B cell (primary cell): ENCODE data around the gene HOXA11. TPM values are rescaled to one million over a fixed set of nuclear protein-coding genes. Genes with fewer than 3 reads are reported as not detected.

Source experiments
- ATAC-seq: fragments of 200-7000 bp; cut with Tn5 transposase; one replicate; pipeline ENCODE4 v1.10.0; 2021; ENCODE audit warnings: low read depth, mild to moderate bottlenecking, moderate number of reproducible peaks, moderate library complexity
- CTCF ChIA-PET: fragments of 350-600 bp; sonication (Branson Sonifier 250); formaldehyde crosslinking; loops from one replicate; lab custom pipeline; 2021; ENCODE audit warnings: antibody characterized with exemption, inconsistent platforms; lab: Charles Lee
- POLR2A ChIA-PET: fragments of 350-600 bp; sonication (Branson Sonifier 250); formaldehyde crosslinking; loops from one replicate; lab custom pipeline; 2021; ENCODE audit warnings: antibody characterized with exemption; lab: Charles Lee
- DNase-seq: peaks from one replicate; pipeline ENCODE4 v3.0.0; 2013
- H2AFZ ChIP-seq: 2 replicates; pipeline ENCODE4 v1.6.1; 2012; ENCODE audit warnings: mild to moderate bottlenecking, low read depth, low read length; ENCODE audit not compliant: insufficient read depth, poor library complexity, severe bottlenecking
- H3K27ac ChIP-seq, 2 donors: 1 replicate in 1 of 2; 2 replicates in 1 of 2; pipeline ENCODE4 v1.5.1; 2012 to 2013; ENCODE audit warnings: low read length in 2 of 2, mild to moderate bottlenecking in 2 of 2, moderate library complexity in 1 of 2
- H3K27me3 ChIP-seq, 4 experiments: fragments of 200-600 bp in 1 of 4; sonication (generic) in 1 of 4; replicated peaks in 1 of 4; 1 replicate in 2 of 4; 2 replicates in 2 of 4; pipeline versions ENCODE4 v1.6.1 to v1.7.0; 2013 to 2016; ENCODE audit warnings: low read length in 3 of 4, mild to moderate bottlenecking in 2 of 4, mixed read lengths in 1 of 4, moderate library complexity in 1 of 4; ENCODE audit not compliant: insufficient read depth in 4 of 4, control insufficient read depth in 3 of 4; ENCODE audit errors: control extremely low read depth in 1 of 4
- H3K36me3 ChIP-seq, 2 experiments: replicated peaks in 1 of 2; 1 replicate in 1 of 2; 2 replicates in 1 of 2; pipeline versions ENCODE4 v1.6.1 to v1.7.1; 2013; ENCODE audit warnings: low read length in 1 of 2; ENCODE audit not compliant: insufficient read depth in 2 of 2, control insufficient read depth in 1 of 2; ENCODE audit errors: control extremely low read depth in 1 of 2, extremely low read depth in 1 of 2
- H3K4me1 ChIP-seq, 2 donors: fragments of 200-600 bp in 1 of 2; sonication (generic) in 1 of 2; 1 replicate in 1 of 2; 2 replicates in 1 of 2; pipeline versions ENCODE4 v1.5.1 to v1.6.1; 2013 to 2017; ENCODE audit warnings: low read length in 2 of 2; ENCODE audit not compliant: control insufficient read depth in 2 of 2, insufficient read depth in 2 of 2
- H3K4me2 ChIP-seq: replicated peaks from 2 replicates; pipeline ENCODE3; 2012; ENCODE audit warnings: mild to moderate bottlenecking, low read depth, low read length; ENCODE audit not compliant: poor library complexity, severe bottlenecking
- H3K4me3 ChIP-seq, 5 experiments: fragments of 200-600 bp in 1 of 5; sonication (generic) in 1 of 5; 1 replicate in 3 of 5; 2 replicates in 2 of 5; pipeline versions ENCODE4 v1.5.1 to v1.7.0; 2011 to 2016; ENCODE audit warnings: low read length in 4 of 5, mild to moderate bottlenecking in 4 of 5, low read depth in 2 of 5, control low read depth in 1 of 5, moderate library complexity in 1 of 5; ENCODE audit not compliant: insufficient read depth in 1 of 5; ENCODE audit errors: control extremely low read depth in 1 of 5, extremely low read depth in 1 of 5
- H3K79me2 ChIP-seq: fragments of 200-600 bp; sonication (generic); one replicate; pipeline ENCODE4 v1.6.0; 2016; ENCODE audit warnings: low read length; ENCODE audit not compliant: control insufficient read depth, insufficient read depth
- H3K9ac ChIP-seq: fragments of 200-600 bp; sonication (generic); 2 replicates; pipeline ENCODE4 v1.6.1; 2017; ENCODE audit warnings: mild to moderate bottlenecking, low read length, moderate library complexity
- H3K9me3 ChIP-seq, 3 donors: one replicate each; pipeline versions ENCODE4 v1.6.1 to v1.7.1; 2013; ENCODE audit warnings: low read length in 2 of 3; ENCODE audit not compliant: control insufficient read depth in 2 of 3, insufficient read depth in 1 of 3; ENCODE audit errors: control extremely low read depth in 1 of 3
- H4K20me1 ChIP-seq: 2 replicates; pipeline ENCODE4 v1.6.0; 2012; ENCODE audit warnings: mild to moderate bottlenecking, low read length; ENCODE audit not compliant: insufficient read depth, control insufficient read depth, poor library complexity, severe bottlenecking
- H3K27ac Mint-ChIP-seq: one replicate; pipeline ENCODE4 v1.8.0; 2021; ENCODE audit warnings: mixed read lengths
- H3K27me3 Mint-ChIP-seq: one replicate; pipeline ENCODE4 v1.8.0; 2021; ENCODE audit warnings: mixed read lengths
- H3K4me1 Mint-ChIP-seq: one replicate; pipeline ENCODE4 v1.8.0; 2021; ENCODE audit warnings: mixed read lengths
- H3K4me3 Mint-ChIP-seq: one replicate; pipeline ENCODE4 v1.8.0; 2021; ENCODE audit warnings: mixed read lengths
- H3K9me3 Mint-ChIP-seq: one replicate; pipeline ENCODE4 v1.8.0; 2022; ENCODE audit warnings: mixed read lengths; ENCODE audit not compliant: insufficient read depth
- CTCF ChIP-seq: fragments of 200-600 bp; IDR thresholded peaks from one replicate; pipeline ENCODE4 v1.8.0; 2022; ENCODE audit warnings: antibody characterized with exemption, mild to moderate bottlenecking
- EZH2 ChIP-seq: IDR thresholded peaks from 2 replicates; pipeline ENCODE4 v1.6.1; 2012; ENCODE audit warnings: borderline replicate concordance, low read depth, mild to moderate bottlenecking, moderate library complexity, low read length; ENCODE audit not compliant: insufficient read depth, poor library complexity, severe bottlenecking
- WGBS: methylation state at CpG from one replicate; pipeline ENCODE4 v1.1.5; 2013; ENCODE audit warnings: missing lambda C conversion rate; ENCODE audit not compliant: insufficient coverage; 5-methylcytosine and 5-hydroxymethylcytosine counted together
- intact Hi-C: fragments of 100-400 bp; cut with micrococcal nuclease; formaldehyde crosslinking; loops from one replicate; pipeline ENCODE4 v1.10.0; 2022
- polyA plus RNA-seq: library from polyadenylated mRNA; depleted of rRNA; stranded (reverse); fragments of >200 nt; gene quantifications from 2 replicates; pipeline ENCODE4 v1.2.3, GENCODE V29; 2012
- total RNA-seq, 2 donors: library from RNA; stranded (reverse); fragments of 120-200 nt in 1 of 2; gene quantifications; 1 replicate in 1 of 2; 2 replicates in 1 of 2; pipeline versions ENCODE4 v1.2.3 to v1.2.4, GENCODE V29; 2013 to 2022

HOXA11 gene
- total and polyA plus RNA-seq, 2 donors (not counting 1 experiment from before 2014, with no cell fraction given) = not detected

GRCh38 chr7:27151341-27151930 is 33.6 kb downstream of the HOXA11 start:
- Mint-ChIP-seq H3K4me1 (peaks cover 44% of the 10 kb centered on the region), H3K9me3 (no peaks in the 10 kb centered on the region), H3K27ac (peak overlapping the region; percentile 73), H3K27me3 (peaks cover 70% of the 10 kb centered on the region), H3K4me3 (peak overlapping the region; percentile 83)
- Histone ChIP-seq H3K27ac (no peak overlapping the region), H3K36me3 (no peaks in the 10 kb centered on the region), H2AFZ (no peak overlapping the region), H3K27me3 (peaks cover 0 to 99% (median 84%) of the 10 kb centered on the region in 4 experiments), H3K9me3 (peaks cover 0 to 88% (median 13%) of the 10 kb centered on the region in 3 donors), H3K79me2 (no peaks in the 10 kb centered on the region), H3K9ac (peak overlapping the region; percentile 30), H3K4me3 (peak overlapping the region in 4 of 5 experiments; percentile 26 to 48 (median 36)), H3K4me1 (peaks cover 66 to 76% of the 10 kb centered on the region in 2 donors), H3K4me2 (peak overlapping the region; percentile 79), H4K20me1 (peaks cover 10% of the 10 kb centered on the region)
- under 1% methylated on average over 22 of the region's 27 CpGs for whole genome bisulfite sequencing
- POLR2A ChIA-PET = interaction anchor here (0.5 to 1.0 kb wide), 2 partner anchors 22 to 956 kb away, joined by 3 read pairs; no protein-coding TSS in a partner anchor
- TF ChIP-seq EZH2 (peak; percentile 21), CTCF (no peak)
- no peak for ATAC-seq
- CTCF ChIA-PET = interaction anchor here (0.9 to 6.9 kb wide), 13 partner anchors 11 to 1299 kb away, joined by 3 to 52 read pairs (median 3); no protein-coding TSS in a partner anchor
- intact Hi-C loops = loop anchor here (1.0 to 5.0 kb wide), 3 partner anchors 36 to 769 kb away; partner anchors contain the start of gene HOXA11
- DNase-seq = no peak
